Spinal cord (tissue), 10 donors: Measurements from ENCODE around the gene JOSD2. TPM values are rescaled to one million over a fixed set of nuclear protein-coding genes. Genes with fewer than 3 reads are reported as not detected.

Experiments
- DNase-seq, 6 donors: peaks; one replicate each; pipeline versions ENCODE4 v3.0.0 to v3.0.0-alpha.2; 2013 to 2015; ENCODE audit warnings: low spot score in 6 of 6, low read depth in 4 of 6
- H3K27ac ChIP-seq: one replicate; pipeline ENCODE4 v1.5.1; 2013; ENCODE audit warnings: low read depth, low read length, control low read depth
- H3K27me3 ChIP-seq: one replicate; pipeline ENCODE4 v1.6.1; 2013; ENCODE audit warnings: low read length; ENCODE audit not compliant: control insufficient read depth, insufficient read depth
- H3K36me3 ChIP-seq: one replicate; pipeline ENCODE4 v1.6.1; 2013; ENCODE audit warnings: low read length; ENCODE audit not compliant: control insufficient read depth, insufficient read depth
- H3K4me1 ChIP-seq: one replicate; pipeline ENCODE4 v1.6.1; 2013; ENCODE audit warnings: low read length; ENCODE audit not compliant: control insufficient read depth, insufficient read depth
- H3K4me3 ChIP-seq: one replicate; pipeline ENCODE4 v1.5.1; 2013; ENCODE audit warnings: low read depth, low read length, control low read depth
- H3K9me3 ChIP-seq: one replicate; pipeline ENCODE4 v1.6.1; 2013; ENCODE audit warnings: low read length; ENCODE audit not compliant: control insufficient read depth, insufficient read depth
- WGBS: methylation state at CpG from one replicate; pipeline ENCODE4 v1.1.5; 2013; ENCODE audit warnings: missing lambda C conversion rate; ENCODE audit not compliant: insufficient coverage; 5-methylcytosine and 5-hydroxymethylcytosine counted together
- polyA plus RNA-seq, 2 donors: library from polyadenylated mRNA; unstranded; fragments of 120-200 nt; gene quantifications; one replicate each; pipeline ENCODE4 v1.2.1, GENCODE V29; 2013; ENCODE audit not compliant: insufficient read length in 2 of 2
- total RNA-seq, 2 donors: library from RNA; depleted of rRNA in 1 of 2; stranded (reverse); fragments of 120-200 nt in 1 of 2; fragments of >200 nt in 1 of 2; gene quantifications; one replicate each; pipeline versions ENCODE4 v1.2.3 to v1.2.4, GENCODE V29; 2013 to 2014
- donor health status: healthy.

JOSD2 gene
- total and polyA plus RNA-seq, 4 donors: 9.3 to 29.8 (median 23.8) TPM

DNA sequence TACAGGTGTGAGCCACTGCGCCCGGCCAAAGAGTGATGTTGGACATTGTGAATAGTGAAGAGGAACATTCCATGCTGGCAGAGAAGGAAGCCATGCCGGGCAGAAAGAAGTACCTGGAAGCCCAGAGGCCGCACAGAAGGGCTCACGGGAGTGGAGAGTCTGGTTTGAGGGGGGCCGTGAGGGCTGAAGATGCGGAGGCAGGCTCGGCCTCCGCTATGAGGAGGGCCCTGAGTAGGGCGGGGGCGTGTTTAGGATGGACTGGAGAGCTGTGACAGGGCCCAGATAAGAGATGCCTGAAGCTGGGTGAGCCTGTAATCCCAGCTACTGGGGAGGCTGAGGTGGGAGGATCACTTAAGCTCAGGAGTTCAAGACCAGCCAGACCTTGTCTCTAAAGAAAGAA lies 1.6 kb downstream of the JOSD2 start:
- Histone ChIP-seq H3K27me3 (no peaks in the 10 kb centered on the region), H3K27ac (no peak overlapping the region), H3K4me3 (no peak overlapping the region), H3K4me1 (peaks cover 62% of the 10 kb centered on the region), H3K36me3 (peaks cover 22% of the 10 kb centered on the region), H3K9me3 (no peaks in the 10 kb centered on the region)
- no peak for DNase-seq
- 92% methylated on average over 9 of the region's 11 CpGs for WGBS

DNA sequence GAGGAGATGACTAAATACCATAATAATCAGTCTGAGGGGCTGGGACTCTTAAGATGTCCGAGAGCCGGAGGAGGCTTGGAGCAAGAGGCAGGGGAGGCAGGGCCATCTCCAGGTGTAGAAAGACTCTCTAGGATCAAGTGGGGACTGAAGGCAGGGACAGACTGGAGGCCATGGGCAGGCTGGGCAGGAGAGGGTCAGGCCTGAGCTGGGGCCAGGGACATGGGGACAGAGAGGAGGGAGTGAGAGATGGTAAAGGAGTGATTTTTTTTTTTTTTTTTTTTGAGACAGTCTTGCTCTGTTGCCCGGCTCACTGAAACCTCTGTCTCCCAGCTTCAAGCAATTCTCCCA lies 2.2 kb downstream of the JOSD2 start:
- DNase-seq: no peak
- WGBS: 64% methylated on average over 2 of the region's 3 CpGs
- Histone ChIP-seq H3K27me3 (no peaks in the 10 kb centered on the region), H3K4me1 (peaks cover 57% of the 10 kb centered on the region), H3K4me3 (no peak overlapping the region), H3K27ac (no peak overlapping the region), H3K9me3 (no peaks in the 10 kb centered on the region), H3K36me3 (peaks cover 22% of the 10 kb centered on the region)

DNA sequence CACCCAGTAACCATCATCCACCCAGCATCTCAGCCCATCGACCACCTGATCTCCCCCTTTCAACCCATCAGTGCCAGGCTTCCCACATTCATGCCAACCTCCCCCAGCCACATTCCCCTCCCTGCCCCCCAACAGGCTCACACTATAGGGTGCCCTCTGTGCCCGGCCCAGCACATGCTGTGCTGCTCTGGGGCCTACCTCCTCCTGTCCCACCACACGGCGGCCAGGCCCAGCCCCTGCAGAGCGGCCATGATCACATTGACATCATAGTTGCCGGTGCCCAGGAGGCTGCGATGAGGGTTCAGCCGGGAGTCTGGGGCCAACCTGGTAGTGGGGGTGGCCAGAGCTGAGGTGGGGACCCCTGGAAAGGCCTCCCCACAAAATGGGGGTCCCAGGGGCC lies 3.6 kb downstream of the JOSD2 start:
- Histone ChIP-seq H3K36me3 (peaks cover 14% of the 10 kb centered on the region), H3K27ac (no peak overlapping the region), H3K4me1 (peaks cover 42% of the 10 kb centered on the region), H3K27me3 (no peaks in the 10 kb centered on the region), H3K4me3 (no peak overlapping the region), H3K9me3 (no peaks in the 10 kb centered on the region)
- 80% methylated on average over 4 of the region's 8 CpGs for WGBS
- no peak for DNase-seq

DNA sequence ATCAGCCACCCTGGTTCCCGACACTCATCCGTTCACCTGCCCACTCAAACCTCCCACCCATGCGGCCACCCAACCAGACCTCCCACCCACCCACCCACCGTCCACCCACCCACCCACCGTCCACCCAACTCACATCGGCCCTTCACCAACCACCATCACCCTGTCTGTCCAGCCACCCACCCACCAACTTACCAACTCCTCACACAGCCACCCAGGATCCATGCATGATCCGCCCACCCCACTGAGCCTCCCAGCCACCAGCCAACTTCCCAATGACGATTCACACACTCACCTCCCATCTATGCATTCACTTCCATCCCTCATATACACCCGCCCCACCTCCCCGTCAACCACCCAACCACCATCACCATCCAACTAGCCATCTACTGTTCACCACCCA lies 4.3 kb downstream of the JOSD2 start:
- Histone ChIP-seq H3K4me1 (peaks cover 37% of the 10 kb centered on the region), H3K27me3 (no peaks in the 10 kb centered on the region), H3K4me3 (no peak overlapping the region), H3K9me3 (no peaks in the 10 kb centered on the region), H3K27ac (no peak overlapping the region), H3K36me3 (peaks cover 11% of the 10 kb centered on the region)
- no peak for DNase-seq
- WGBS: 92% methylated on average over 5 of the region's 10 CpGs

DNA sequence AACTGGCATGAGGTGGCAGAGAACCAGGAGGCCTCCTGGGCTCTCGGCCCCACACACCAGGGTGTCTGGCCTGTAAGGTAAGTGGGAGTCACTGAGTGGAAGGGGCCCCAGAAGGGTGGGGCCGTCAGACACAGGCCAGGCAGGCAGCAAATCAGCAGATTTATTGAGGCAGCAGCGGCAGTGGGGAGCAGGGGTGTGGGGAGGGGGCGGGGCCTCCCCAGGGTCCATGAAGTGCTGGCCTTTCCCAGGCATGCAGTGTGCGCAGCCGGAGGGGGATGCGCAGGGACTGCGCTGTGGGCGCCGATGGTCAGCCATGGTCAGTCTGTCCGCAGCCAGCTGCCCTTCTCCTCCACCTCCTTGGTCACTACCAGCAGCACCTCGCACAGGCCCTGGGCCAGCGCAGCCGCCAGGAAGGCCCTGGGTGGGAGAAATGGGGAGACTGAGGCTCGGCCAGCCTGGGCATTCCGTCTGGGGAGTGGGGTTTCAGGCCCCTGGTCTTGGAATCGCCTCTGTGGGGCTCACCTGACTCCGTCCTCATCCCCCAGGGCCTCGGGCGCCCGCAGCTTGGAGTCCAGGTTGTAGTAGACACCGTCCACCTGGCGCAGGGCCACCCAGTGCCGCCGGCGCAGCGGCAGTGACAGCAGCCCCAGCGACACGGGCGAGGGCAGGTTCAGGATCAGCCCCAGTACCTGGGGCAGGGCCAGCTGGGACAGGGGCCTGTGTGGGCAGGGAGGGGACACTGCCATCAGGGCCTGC lies 5.0 kb downstream of the JOSD2 start:
- H3K36me3 ChIP-seq: peaks cover 11% of the 10 kb centered on the region
- H3K4me1 ChIP-seq: peaks cover 38% of the 10 kb centered on the region
- DNase-seq: no peak
- no peak overlapping the region for H3K27ac ChIP-seq
- H3K9me3 ChIP-seq: no peaks in the 10 kb centered on the region
- no peak overlapping the region for H3K4me3 ChIP-seq
- WGBS: 88% methylated on average over 26 of the region's 30 CpGs
- H3K27me3 ChIP-seq: peaks cover 4% of the 10 kb centered on the region

DNA sequence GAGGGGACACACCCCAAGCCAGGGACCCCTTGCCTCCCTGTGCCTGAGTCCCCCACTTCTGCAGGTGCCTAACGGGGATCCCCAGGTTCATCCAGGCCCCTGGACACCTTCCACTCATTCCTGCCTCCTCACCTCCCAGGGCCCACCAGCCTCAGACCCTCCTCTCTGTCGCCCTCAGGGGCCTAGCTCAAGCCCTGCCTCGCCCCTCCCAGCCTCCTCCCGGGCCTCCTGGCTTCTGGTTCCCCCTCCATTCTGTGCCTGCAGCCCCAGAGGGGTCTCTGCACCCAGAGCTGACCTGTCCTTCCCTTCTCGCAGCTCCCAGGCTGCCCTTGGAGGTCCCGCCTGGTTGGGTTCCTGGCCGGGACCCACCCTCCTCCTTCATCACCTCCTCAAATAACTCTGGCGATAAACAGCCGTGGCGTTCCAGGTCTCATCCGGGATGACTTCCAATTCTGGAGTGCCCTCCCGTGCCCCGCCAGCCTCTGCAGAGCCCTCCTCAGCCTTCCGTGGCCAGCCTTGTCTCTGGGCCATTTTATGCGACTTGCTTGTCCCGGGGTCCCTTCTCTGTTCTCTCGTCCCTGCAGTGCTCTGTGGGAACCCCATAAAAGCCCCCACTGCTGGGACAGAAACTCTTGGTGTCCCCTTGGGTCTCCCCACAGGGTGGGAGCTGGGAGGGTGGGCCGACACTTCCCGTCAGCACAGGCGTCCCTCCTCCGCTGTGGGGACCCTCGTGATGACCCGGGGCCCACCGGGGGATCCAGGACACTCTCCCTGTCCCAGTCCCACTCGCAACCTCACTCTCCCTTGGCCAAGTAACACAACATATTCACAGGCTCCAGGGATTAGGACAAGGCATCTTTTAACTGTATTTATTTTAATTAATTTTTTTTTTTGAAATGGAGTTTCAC lies 9.2 kb downstream of the JOSD2 start:
- no peaks in the 10 kb centered on the region for H3K9me3 ChIP-seq
- peaks cover 9% of the 10 kb centered on the region for H3K36me3 ChIP-seq
- no peak overlapping the region for H3K27ac ChIP-seq
- DNase-seq: no peak
- 62% methylated on average over 18 of the region's 25 CpGs for WGBS
- peaks cover 26% of the 10 kb centered on the region for H3K4me1 ChIP-seq
- H3K4me3 ChIP-seq: no peak overlapping the region
- peaks cover 8% of the 10 kb centered on the region for H3K27me3 ChIP-seq

DNA sequence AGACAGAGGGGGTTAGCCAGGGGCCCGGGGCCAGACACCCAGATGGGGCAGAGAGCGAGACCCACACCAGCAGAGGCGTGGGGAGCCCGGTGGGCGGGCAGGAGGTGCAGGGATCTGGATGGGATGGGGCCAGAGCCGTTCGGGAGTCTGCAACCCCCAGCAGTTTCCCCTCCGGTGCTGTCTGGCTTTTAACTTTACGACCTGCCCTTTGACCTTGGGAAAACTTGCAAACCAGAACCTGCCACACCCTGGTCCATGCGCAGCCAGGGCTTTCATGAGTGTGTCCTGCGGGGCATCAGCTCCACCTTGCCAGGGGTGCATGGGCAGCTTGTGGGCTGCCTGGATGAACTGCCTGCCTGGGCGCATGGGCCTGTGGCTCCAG lies 9.8 kb downstream of the JOSD2 start:
- 61% methylated on average over 12 of the region's 12 CpGs for WGBS
- H3K27me3 ChIP-seq: peaks cover 8% of the 10 kb centered on the region
- no peak overlapping the region for H3K4me3 ChIP-seq
- H3K9me3 ChIP-seq: no peaks in the 10 kb centered on the region
- DNase-seq: no peak
- H3K4me1 ChIP-seq: peaks cover 33% of the 10 kb centered on the region
- no peak overlapping the region for H3K27ac ChIP-seq
- peaks cover 6% of the 10 kb centered on the region for H3K36me3 ChIP-seq

DNA sequence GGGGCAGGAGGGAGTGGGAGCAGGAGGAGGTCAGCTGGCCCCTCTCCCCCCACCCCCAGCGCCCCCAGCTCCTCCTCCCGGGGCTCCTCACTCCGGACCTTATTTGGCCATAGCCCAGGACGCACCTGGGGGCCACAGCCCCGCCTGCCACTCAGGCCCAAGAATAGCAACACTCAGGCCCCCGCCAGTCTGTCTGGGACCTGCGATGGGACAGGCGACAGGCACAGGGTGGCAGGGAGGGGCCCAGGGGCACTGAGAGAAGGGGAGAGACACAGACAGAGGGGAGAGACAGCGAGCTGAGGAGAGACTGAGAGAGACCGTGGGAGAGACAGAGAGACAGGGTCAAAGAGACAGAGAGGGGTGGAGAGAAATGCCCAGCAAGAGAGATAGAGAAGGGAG lies 10.2 kb downstream of the JOSD2 start:
- peaks cover 8% of the 10 kb centered on the region for H3K27me3 ChIP-seq
- 42% methylated on average over 7 of the region's 10 CpGs for WGBS
- H3K27ac ChIP-seq: no peak overlapping the region
- no peak overlapping the region for H3K4me3 ChIP-seq
- H3K4me1 ChIP-seq: peaks cover 35% of the 10 kb centered on the region
- H3K9me3 ChIP-seq: no peaks in the 10 kb centered on the region
- DNase-seq: no peak
- H3K36me3 ChIP-seq: peaks cover 2% of the 10 kb centered on the region

DNA sequence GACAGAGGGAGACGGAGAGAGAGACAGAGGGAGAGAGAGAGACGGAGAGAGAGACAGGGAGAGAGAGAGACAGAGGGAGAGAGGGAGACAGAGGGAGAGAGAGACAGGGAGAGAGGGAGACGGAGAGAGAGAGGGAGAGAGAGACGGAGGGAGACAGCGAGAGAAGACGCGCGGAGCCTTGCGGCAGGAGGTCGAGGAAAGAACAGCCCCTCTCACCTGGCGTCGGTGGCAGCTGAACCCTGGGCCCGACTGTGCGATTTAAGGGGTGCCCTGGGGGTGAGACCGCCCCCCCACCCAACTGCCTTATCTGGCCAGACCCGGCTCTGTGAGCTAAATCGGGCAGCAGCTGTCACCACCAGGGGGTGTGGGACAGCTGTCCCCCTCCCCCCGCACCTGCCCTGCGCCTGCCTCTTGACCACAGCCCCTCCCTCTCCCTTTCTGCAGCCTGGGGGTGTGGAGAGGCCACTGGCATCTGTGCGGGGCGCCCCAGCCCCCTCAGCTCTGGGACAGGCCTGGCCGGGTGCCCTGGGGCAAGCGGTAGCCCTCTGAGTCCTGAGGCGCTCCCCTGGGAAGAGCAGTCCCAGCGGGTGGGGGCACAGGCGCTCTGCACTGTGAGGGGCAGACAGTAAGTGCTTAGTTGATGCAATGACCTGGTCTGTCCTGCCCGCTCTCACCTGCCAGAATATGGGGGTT lies 10.8 kb downstream of the JOSD2 start:
- Histone ChIP-seq H3K9me3 (no peaks in the 10 kb centered on the region), H3K4me1 (peaks cover 35% of the 10 kb centered on the region), H3K27ac (no peak overlapping the region), H3K4me3 (no peak overlapping the region), H3K36me3 (no peaks in the 10 kb centered on the region), H3K27me3 (peaks cover 8% of the 10 kb centered on the region)
- DNase-seq: peak in 1 of 6 donors; percentile 18
- 9% methylated on average over 24 of the region's 27 CpGs for WGBS
